BLaER1 (cell line): Measurements from ENCODE around the gene ARSD.
"Not testable (repeated sequence)": the region's sequence is repeated elsewhere in the genome, so short reads cannot be mapped to it uniquely, and the experiment has no call there.

Experiments used
- H3K27ac ChIP-seq: shearing (Covaris generic); formaldehyde crosslinking; 2 replicates; pipeline ENCODE4 v1.8.1; 2022
- H3K27me3 ChIP-seq: shearing (Covaris generic); formaldehyde crosslinking; 2 replicates; pipeline ENCODE4 v1.8.1; 2022
- H3K36me3 ChIP-seq: shearing (Covaris generic); formaldehyde crosslinking; 2 replicates; pipeline ENCODE4 v1.8.1; 2022
- H3K4me1 ChIP-seq: shearing (Covaris generic); formaldehyde crosslinking; 2 replicates; pipeline ENCODE4 v1.8.1; 2022
- H3K4me2 ChIP-seq: shearing (Covaris generic); formaldehyde crosslinking; 2 replicates; pipeline ENCODE4 v1.8.1; 2022
- H3K4me3 ChIP-seq: shearing (Covaris generic); formaldehyde crosslinking; 2 replicates; pipeline ENCODE4 v1.8.1; 2022
- H3K9ac ChIP-seq: shearing (Covaris generic); formaldehyde crosslinking; 2 replicates; pipeline ENCODE4 v1.8.1; 2022
- H3K9me3 ChIP-seq: shearing (Covaris generic); formaldehyde crosslinking; 2 replicates; pipeline ENCODE4 v1.8.1; 2022
- H4K20me1 ChIP-seq: shearing (Covaris generic); formaldehyde crosslinking; 2 replicates; pipeline ENCODE4 v1.8.1; 2022
- Cebpa-rat ChIP-seq: shearing (Covaris generic); IDR thresholded peaks from 2 replicates; pipeline ENCODE4 v1.8.1; 2022

Gene ARSD

GRCh38 chrX:2928583-2929434 lies at the start of gene ARSD:
ARSD (minus strand) TSS chrX:2929339; CDS start chrX:2929275, 64 bp downstream.
- peak within 1 kb of the TSS; percentile 99 for H3K9ac ChIP-seq
- TF ChIP-seq Cebpa-rat = no peak
- peaks cover 55% of the 10 kb centered on the region for H3K4me1 ChIP-seq
- H3K4me2 ChIP-seq = peak within 1 kb of the TSS; percentile 77
- peak within 1 kb of the TSS; percentile 99 for H3K27ac ChIP-seq
- H3K4me3 ChIP-seq = peak within 1 kb of the TSS; percentile 80
- H3K9me3 ChIP-seq = peaks cover 26% of the 10 kb centered on the region
- H4K20me1 ChIP-seq = no peaks in the 10 kb centered on the region
- H3K27me3 ChIP-seq = no peaks in the 10 kb centered on the region
- H3K36me3 ChIP-seq = peaks cover 21% of the 10 kb centered on the region

GRCh38 chrX:2978639-2979038 lies 49.5 kb upstream of the ARSD start:
- not testable (repeated sequence) for H3K27ac ChIP-seq, H3K4me3 ChIP-seq, H3K36me3 ChIP-seq, H3K4me2 ChIP-seq, H3K9ac ChIP-seq, H3K4me1 ChIP-seq, H3K27me3 ChIP-seq, H4K20me1 ChIP-seq
- peaks cover 25% of the 10 kb centered on the region for H3K9me3 ChIP-seq

GRCh38 chrX:2974961-2975360 lies 45.8 kb upstream of the ARSD start:
- H3K36me3 ChIP-seq = no peaks in the 10 kb centered on the region

DNA sequence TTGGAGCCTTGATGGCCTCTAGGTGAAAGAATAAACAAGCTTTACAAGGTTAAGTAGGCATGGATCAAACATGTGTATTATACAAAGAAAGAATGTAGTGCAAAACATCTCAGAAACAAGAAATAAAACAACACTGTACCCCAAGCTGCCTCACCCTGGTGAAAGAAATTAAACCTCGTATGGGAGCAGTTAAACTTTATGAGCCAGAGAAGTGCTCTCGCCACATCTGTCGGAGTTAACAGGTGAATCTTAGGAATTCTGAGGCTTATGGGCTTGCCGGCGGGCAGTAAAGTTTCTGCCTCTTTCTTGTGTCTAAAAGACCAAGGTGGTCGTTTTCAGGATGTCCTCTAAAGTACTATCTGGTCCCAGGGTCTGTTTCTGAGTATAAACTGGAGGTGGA lies 43.3 kb upstream of the ARSD start:
- TF ChIP-seq Cebpa-rat = no peak
- no peak overlapping the region for H3K27ac ChIP-seq
- peaks cover 24% of the 10 kb centered on the region for H3K4me1 ChIP-seq
- no peaks in the 10 kb centered on the region for H4K20me1 ChIP-seq
- H3K27me3 ChIP-seq = no peaks in the 10 kb centered on the region
- no peak overlapping the region for H3K9ac ChIP-seq
- no peak overlapping the region for H3K4me3 ChIP-seq
- H3K9me3 ChIP-seq = peaks cover 14% of the 10 kb centered on the region
- no peak overlapping the region for H3K4me2 ChIP-seq
- H3K36me3 ChIP-seq = no peaks in the 10 kb centered on the region

More at GRCh38 chrX:2974961-2975360, 45.8 kb upstream of the ARSD start:
- no peak overlapping the region for H3K4me3 ChIP-seq
- peaks cover 17% of the 10 kb centered on the region for H3K9me3 ChIP-seq
- H3K27me3 ChIP-seq = no peaks in the 10 kb centered on the region
- no peak for TF ChIP-seq Cebpa-rat
- no peaks in the 10 kb centered on the region for H4K20me1 ChIP-seq
- H3K4me2 ChIP-seq = no peak overlapping the region
- H3K27ac ChIP-seq = no peak overlapping the region
- H3K4me1 ChIP-seq = no peaks in the 10 kb centered on the region
- H3K9ac ChIP-seq = no peak overlapping the region

- no peaks in the 10 kb centered on the region for H3K36me3 ChIP-seq
- H3K9me3 ChIP-seq = peaks cover 14% of the 10 kb centered on the region
- H3K4me3 ChIP-seq = no peak overlapping the region
- H3K4me1 ChIP-seq = peaks cover 38% of the 10 kb centered on the region
- no peak overlapping the region for H3K27ac ChIP-seq
- peak overlapping the region; percentile 93 for H3K4me2 ChIP-seq
- no peaks in the 10 kb centered on the region for H3K27me3 ChIP-seq
- H3K9ac ChIP-seq = no peak overlapping the region
- TF ChIP-seq Cebpa-rat = no peak
- no peaks in the 10 kb centered on the region for H4K20me1 ChIP-seq
Observed at GRCh38 chrX:2969021-2969420, 39.9 kb upstream of the ARSD start.

DNA sequence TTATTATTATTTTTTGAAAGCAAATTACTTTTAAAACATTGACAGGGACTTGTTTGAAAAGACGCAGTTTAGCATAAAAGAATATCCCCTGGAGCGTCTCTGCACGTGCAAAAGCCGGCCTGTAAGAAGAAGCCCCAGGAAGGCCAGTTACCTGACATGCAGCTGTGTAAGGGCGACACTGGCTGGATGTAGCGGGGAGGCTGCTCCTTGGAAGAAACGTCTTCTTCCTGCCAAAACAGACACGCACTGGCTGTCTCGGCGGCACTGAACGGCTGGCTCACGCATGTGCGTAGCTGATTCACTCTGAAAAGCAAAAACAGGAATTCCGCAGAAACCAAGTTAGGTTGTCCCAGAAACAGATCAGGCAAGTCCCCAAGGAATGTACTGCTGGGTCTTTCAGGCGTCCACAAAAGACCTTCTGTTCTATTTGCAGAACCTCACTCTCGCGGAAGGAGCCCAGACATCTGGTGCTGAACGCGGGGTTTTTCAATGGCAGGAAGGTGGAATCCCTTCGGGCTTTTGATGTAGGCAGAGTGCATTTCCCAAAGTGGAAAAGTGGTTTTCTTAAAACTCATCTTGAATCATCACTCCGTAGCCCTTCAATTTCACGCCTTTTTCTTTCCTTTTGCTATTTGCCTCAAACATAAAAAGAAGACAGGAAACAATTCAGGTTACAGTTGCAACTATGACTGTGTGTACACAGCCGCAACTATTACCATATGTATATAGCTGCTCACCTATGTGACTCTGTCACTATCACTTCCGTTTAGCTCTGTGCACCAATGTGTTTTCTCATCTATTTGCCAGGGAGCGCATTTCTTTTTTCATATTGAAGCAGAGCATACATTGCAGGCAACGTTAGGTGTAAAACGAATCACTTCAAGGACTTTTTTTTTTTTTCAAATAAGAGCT lies 39.1 kb upstream of the ARSD start:
- H3K4me3 ChIP-seq = peak overlapping the region; percentile 62
- H3K9ac ChIP-seq = peak overlapping the region; percentile 69

DNA sequence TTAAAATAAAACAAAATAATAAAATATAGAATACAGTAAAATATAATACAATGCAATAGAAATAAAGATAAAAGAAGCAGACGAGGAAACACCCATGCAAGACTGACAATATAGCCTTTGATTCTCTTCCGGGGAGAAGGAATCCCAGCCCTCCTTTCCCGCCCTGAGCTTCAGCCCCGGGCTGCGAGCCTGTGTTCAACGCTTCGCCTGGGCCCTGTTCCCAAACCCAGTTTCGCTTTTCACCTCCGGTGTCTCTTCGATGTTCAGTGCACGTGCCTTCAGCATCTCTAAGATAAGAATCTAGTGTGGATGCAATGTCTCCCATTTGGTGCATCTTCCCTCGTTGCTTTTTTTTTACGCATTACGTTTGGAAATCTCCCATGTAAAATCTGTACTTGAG lies 38.4 kb upstream of the ARSD start:
- Histone ChIP-seq H4K20me1 (no peaks in the 10 kb centered on the region), H3K36me3 (no peaks in the 10 kb centered on the region), H3K9ac (peak overlapping the region; percentile 69), H3K4me3 (peak overlapping the region; percentile 62), H3K4me1 (peaks cover 38% of the 10 kb centered on the region), H3K27ac (peak overlapping the region; percentile 69), H3K27me3 (no peaks in the 10 kb centered on the region), H3K4me2 (peak overlapping the region; percentile 93), H3K9me3 (peaks cover 11% of the 10 kb centered on the region)
- TF ChIP-seq Cebpa-rat = no peak

More for the DNA sequence above, 39.1 kb upstream of the ARSD start:
- H3K4me2 ChIP-seq = peak overlapping the region; percentile 93
- no peak for TF ChIP-seq Cebpa-rat
- H3K9me3 ChIP-seq = peaks cover 14% of the 10 kb centered on the region
- no peaks in the 10 kb centered on the region for H4K20me1 ChIP-seq
- H3K27me3 ChIP-seq = no peaks in the 10 kb centered on the region
- no peaks in the 10 kb centered on the region for H3K36me3 ChIP-seq
- H3K27ac ChIP-seq = peak overlapping the region; percentile 69
- H3K4me1 ChIP-seq = peaks cover 38% of the 10 kb centered on the region

- Histone ChIP-seq H3K4me3 (peak overlapping the region; percentile 62; the same call in 1 of the 2 replicates), H3K9ac (peak overlapping the region; percentile 69; the same call in 1 of the 2 replicates), H3K9me3 (peaks cover 5% of the 10 kb centered on the region), H3K4me2 (peak overlapping the region; percentile 93), H3K27me3 (no peaks in the 10 kb centered on the region), H4K20me1 (no peaks in the 10 kb centered on the region), H3K4me1 (peaks cover 38% of the 10 kb centered on the region), H3K36me3 (no peaks in the 10 kb centered on the region), H3K27ac (peak overlapping the region; percentile 69; the same call in 1 of the 2 replicates)
- no peak for TF ChIP-seq Cebpa-rat
Observed at GRCh38 chrX:2967012-2967411, 37.9 kb upstream of the ARSD start.

- Histone ChIP-seq H3K4me2 (peak overlapping the region; percentile 17; the same call in 1 of the 2 replicates), H3K4me3 (no peak overlapping the region), H3K36me3 (no peaks in the 10 kb centered on the region), H4K20me1 (no peaks in the 10 kb centered on the region), H3K4me1 (peaks cover 38% of the 10 kb centered on the region), H3K27ac (no peak overlapping the region), H3K9ac (no peak overlapping the region), H3K27me3 (no peaks in the 10 kb centered on the region), H3K9me3 (no peaks in the 10 kb centered on the region)
- no peak for TF ChIP-seq Cebpa-rat
Observed at GRCh38 chrX:2965965-2966364, 36.8 kb upstream of the ARSD start.

DNA sequence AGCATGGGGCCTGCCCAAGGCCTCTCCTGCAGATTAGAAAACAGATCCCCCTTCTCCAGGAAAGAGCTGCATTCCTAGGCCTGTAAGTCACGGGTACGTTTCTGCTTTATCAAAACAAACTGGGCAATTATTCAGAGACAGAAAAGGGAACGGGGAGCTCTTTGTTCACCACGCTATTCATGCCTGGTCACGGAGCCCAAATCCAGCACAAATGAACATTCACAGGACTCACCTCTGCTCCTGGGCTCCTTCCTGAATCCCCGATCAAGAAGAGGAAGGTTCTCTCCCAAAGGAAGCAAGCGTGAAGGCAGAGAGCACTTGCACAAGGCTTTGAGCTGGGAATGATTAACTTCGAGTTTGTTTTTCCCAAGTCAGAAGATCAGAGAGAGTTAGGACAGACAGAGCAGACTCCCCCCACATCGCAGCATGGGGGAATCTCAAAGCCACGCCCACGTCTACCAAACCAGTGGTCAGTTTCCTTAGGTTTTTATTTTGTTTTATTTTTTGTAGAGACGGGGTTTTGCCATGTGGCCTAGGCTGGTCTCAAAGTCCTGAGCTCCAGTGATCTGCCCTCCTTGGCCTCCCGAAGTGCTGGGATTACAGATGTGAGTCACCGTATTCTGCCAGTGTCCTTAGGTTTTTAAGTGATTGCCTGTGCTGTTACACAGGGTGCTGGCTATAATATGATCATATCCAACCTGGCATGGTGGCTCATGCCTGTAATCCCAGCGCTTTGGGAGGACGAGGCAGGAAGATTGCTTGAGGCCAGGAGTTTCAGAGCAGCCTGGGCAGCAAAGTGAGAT lies 35.1 kb upstream of the ARSD start:
- peaks cover 33% of the 10 kb centered on the region for H3K4me1 ChIP-seq
- H3K27ac ChIP-seq, H3K36me3 ChIP-seq, H3K27me3 ChIP-seq, H3K4me3 ChIP-seq, H3K4me2 ChIP-seq, H4K20me1 ChIP-seq, H3K9me3 ChIP-seq, H3K9ac ChIP-seq: not testable (repeated sequence)

DNA sequence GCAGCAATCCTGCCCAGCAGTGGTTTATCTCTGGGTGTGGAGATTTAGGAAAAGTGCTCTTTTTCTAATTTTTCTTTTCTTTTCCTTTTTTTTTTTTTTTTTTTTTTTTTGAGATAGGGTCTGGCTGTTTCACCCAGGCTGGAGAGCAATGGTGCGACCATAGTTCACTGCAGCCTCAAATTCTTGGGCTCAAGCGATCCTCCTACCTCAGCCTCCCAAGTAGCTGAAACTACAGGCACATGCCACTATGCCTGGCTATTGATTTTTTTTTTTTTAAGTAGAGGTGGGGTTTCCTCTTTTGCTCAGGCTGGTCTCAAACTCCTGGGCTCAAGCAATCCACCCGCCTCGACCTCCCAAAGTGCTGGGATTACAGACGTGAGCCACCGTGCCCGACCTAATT lies 34.3 kb upstream of the ARSD start:
- peaks cover 11% of the 10 kb centered on the region; the same call in 1 of the 2 replicates for H3K36me3 ChIP-seq
- not testable (repeated sequence) for H3K9ac ChIP-seq, H3K27ac ChIP-seq, H4K20me1 ChIP-seq, H3K4me2 ChIP-seq, H3K27me3 ChIP-seq, H3K4me3 ChIP-seq
- peaks cover 25% of the 10 kb centered on the region for H3K4me1 ChIP-seq
- peaks cover 10% of the 10 kb centered on the region; the same call in 1 of the 2 replicates for H3K9me3 ChIP-seq
